B cell (primary cell): Measurements from ENCODE around the gene TMEM119. TPM values are rescaled to one million over a fixed set of nuclear protein-coding genes. Genes with fewer than 3 reads are reported as not detected.

Experiments used
- ATAC-seq: fragments of 200-7000 bp; cut with Tn5 transposase; one replicate; pipeline ENCODE4 v1.10.0; 2021; ENCODE audit warnings: low read depth, mild to moderate bottlenecking, moderate number of reproducible peaks, moderate library complexity
- CTCF ChIA-PET: fragments of 350-600 bp; sonication (Branson Sonifier 250); formaldehyde crosslinking; loops from one replicate; lab custom pipeline; 2021; ENCODE audit warnings: antibody characterized with exemption, inconsistent platforms; lab: Charles Lee
- POLR2A ChIA-PET: fragments of 350-600 bp; sonication (Branson Sonifier 250); formaldehyde crosslinking; loops from one replicate; lab custom pipeline; 2021; ENCODE audit warnings: antibody characterized with exemption; lab: Charles Lee
- DNase-seq: peaks from one replicate; pipeline ENCODE4 v3.0.0; 2013
- H2AFZ ChIP-seq: 2 replicates; pipeline ENCODE4 v1.6.1; 2012; ENCODE audit warnings: mild to moderate bottlenecking, low read depth, low read length; ENCODE audit not compliant: insufficient read depth, poor library complexity, severe bottlenecking
- H3K27ac ChIP-seq, 2 donors: 1 replicate in 1 of 2; 2 replicates in 1 of 2; pipeline ENCODE4 v1.5.1; 2012 to 2013; ENCODE audit warnings: low read length in 2 of 2, mild to moderate bottlenecking in 2 of 2, moderate library complexity in 1 of 2
- H3K27me3 ChIP-seq, 4 experiments: fragments of 200-600 bp in 1 of 4; sonication (generic) in 1 of 4; replicated peaks in 1 of 4; 1 replicate in 2 of 4; 2 replicates in 2 of 4; pipeline versions ENCODE4 v1.6.1 to v1.7.0; 2013 to 2016; ENCODE audit warnings: low read length in 3 of 4, mild to moderate bottlenecking in 2 of 4, mixed read lengths in 1 of 4, moderate library complexity in 1 of 4; ENCODE audit not compliant: insufficient read depth in 4 of 4, control insufficient read depth in 3 of 4; ENCODE audit errors: control extremely low read depth in 1 of 4
- H3K36me3 ChIP-seq, 2 experiments: replicated peaks in 1 of 2; 1 replicate in 1 of 2; 2 replicates in 1 of 2; pipeline versions ENCODE4 v1.6.1 to v1.7.1; 2013; ENCODE audit warnings: low read length in 1 of 2; ENCODE audit not compliant: insufficient read depth in 2 of 2, control insufficient read depth in 1 of 2; ENCODE audit errors: control extremely low read depth in 1 of 2, extremely low read depth in 1 of 2
- H3K4me1 ChIP-seq, 2 donors: fragments of 200-600 bp in 1 of 2; sonication (generic) in 1 of 2; 1 replicate in 1 of 2; 2 replicates in 1 of 2; pipeline versions ENCODE4 v1.5.1 to v1.6.1; 2013 to 2017; ENCODE audit warnings: low read length in 2 of 2; ENCODE audit not compliant: control insufficient read depth in 2 of 2, insufficient read depth in 2 of 2
- H3K4me2 ChIP-seq: replicated peaks from 2 replicates; pipeline ENCODE3; 2012; ENCODE audit warnings: mild to moderate bottlenecking, low read depth, low read length; ENCODE audit not compliant: poor library complexity, severe bottlenecking
- H3K4me3 ChIP-seq, 5 experiments: fragments of 200-600 bp in 1 of 5; sonication (generic) in 1 of 5; 1 replicate in 3 of 5; 2 replicates in 2 of 5; pipeline versions ENCODE4 v1.5.1 to v1.7.0; 2011 to 2016; ENCODE audit warnings: low read length in 4 of 5, mild to moderate bottlenecking in 4 of 5, low read depth in 2 of 5, control low read depth in 1 of 5, moderate library complexity in 1 of 5; ENCODE audit not compliant: insufficient read depth in 1 of 5; ENCODE audit errors: control extremely low read depth in 1 of 5, extremely low read depth in 1 of 5
- H3K79me2 ChIP-seq: fragments of 200-600 bp; sonication (generic); one replicate; pipeline ENCODE4 v1.6.0; 2016; ENCODE audit warnings: low read length; ENCODE audit not compliant: control insufficient read depth, insufficient read depth
- H3K9ac ChIP-seq: fragments of 200-600 bp; sonication (generic); 2 replicates; pipeline ENCODE4 v1.6.1; 2017; ENCODE audit warnings: mild to moderate bottlenecking, low read length, moderate library complexity
- H3K9me3 ChIP-seq, 3 donors: one replicate each; pipeline versions ENCODE4 v1.6.1 to v1.7.1; 2013; ENCODE audit warnings: low read length in 2 of 3; ENCODE audit not compliant: control insufficient read depth in 2 of 3, insufficient read depth in 1 of 3; ENCODE audit errors: control extremely low read depth in 1 of 3
- H4K20me1 ChIP-seq: 2 replicates; pipeline ENCODE4 v1.6.0; 2012; ENCODE audit warnings: mild to moderate bottlenecking, low read length; ENCODE audit not compliant: insufficient read depth, control insufficient read depth, poor library complexity, severe bottlenecking
- H3K27ac Mint-ChIP-seq: one replicate; pipeline ENCODE4 v1.8.0; 2021; ENCODE audit warnings: mixed read lengths
- H3K27me3 Mint-ChIP-seq: one replicate; pipeline ENCODE4 v1.8.0; 2021; ENCODE audit warnings: mixed read lengths
- H3K4me1 Mint-ChIP-seq: one replicate; pipeline ENCODE4 v1.8.0; 2021; ENCODE audit warnings: mixed read lengths
- H3K4me3 Mint-ChIP-seq: one replicate; pipeline ENCODE4 v1.8.0; 2021; ENCODE audit warnings: mixed read lengths
- H3K9me3 Mint-ChIP-seq: one replicate; pipeline ENCODE4 v1.8.0; 2022; ENCODE audit warnings: mixed read lengths; ENCODE audit not compliant: insufficient read depth
- EZH2 ChIP-seq: IDR thresholded peaks from 2 replicates; pipeline ENCODE4 v1.6.1; 2012; ENCODE audit warnings: borderline replicate concordance, low read depth, mild to moderate bottlenecking, moderate library complexity, low read length; ENCODE audit not compliant: insufficient read depth, poor library complexity, severe bottlenecking
- WGBS: methylation state at CpG from one replicate; pipeline ENCODE4 v1.1.5; 2013; ENCODE audit warnings: missing lambda C conversion rate; ENCODE audit not compliant: insufficient coverage; 5-methylcytosine and 5-hydroxymethylcytosine counted together
- intact Hi-C: fragments of 100-400 bp; cut with micrococcal nuclease; formaldehyde crosslinking; loops from one replicate; pipeline ENCODE4 v1.10.0; 2022
- polyA plus RNA-seq: library from polyadenylated mRNA; depleted of rRNA; stranded (reverse); fragments of >200 nt; gene quantifications from 2 replicates; pipeline ENCODE4 v1.2.3, GENCODE V29; 2012
- total RNA-seq, 2 donors: library from RNA; stranded (reverse); fragments of 120-200 nt in 1 of 2; gene quantifications; 1 replicate in 1 of 2; 2 replicates in 1 of 2; pipeline versions ENCODE4 v1.2.3 to v1.2.4, GENCODE V29; 2013 to 2022
- TF ChIP-seq, protein P1 (sequence below): fragments of 200-600 bp; IDR thresholded peaks from one replicate; pipeline ENCODE4 v1.8.0; 2022; ENCODE audit warnings: antibody characterized with exemption, mild to moderate bottlenecking

TMEM119 gene
- total and polyA plus RNA-seq, 2 donors (not counting 1 experiment from before 2014, with no cell fraction given): 0.25 TPM; not detected in 1

DNA sequence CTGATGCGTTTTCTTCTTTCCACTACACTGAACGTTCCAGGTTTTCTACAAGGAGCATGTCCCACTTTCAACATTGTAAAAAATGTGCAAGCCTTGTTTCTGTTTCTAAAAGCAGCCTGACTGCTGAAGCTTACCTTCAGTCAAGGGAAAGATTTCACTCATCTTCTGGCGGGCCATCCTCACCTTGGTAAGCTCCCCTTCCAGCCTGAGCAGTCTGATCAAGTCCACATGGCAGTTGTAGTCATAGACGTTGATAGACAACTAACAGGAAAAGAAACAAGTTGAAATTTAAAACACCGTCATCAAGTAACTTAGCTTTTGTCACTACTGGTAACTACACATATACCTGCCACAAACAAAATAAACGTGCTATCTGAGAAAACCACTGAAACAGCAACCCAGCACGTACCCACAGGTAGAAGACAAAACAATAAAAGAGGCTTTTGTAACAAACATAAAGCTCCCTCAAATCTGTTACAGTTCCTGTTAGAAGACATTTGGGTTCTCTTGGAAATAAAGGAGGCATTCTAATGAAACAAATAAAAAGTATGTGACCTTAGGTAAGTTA is 48.8 kb downstream of the TMEM119 start:
- no peak for ATAC-seq
- H3K9ac ChIP-seq: no peak overlapping the region
- H3K36me3 ChIP-seq: peaks cover 9 to 48% of the 10 kb centered on the region in 2 experiments
- no peak overlapping the region for H3K27ac Mint-ChIP-seq
- no peaks in the 10 kb centered on the region for H3K27me3 ChIP-seq
- ChIA-PET CTCF (interaction anchor here (0.6 to 1.7 kb wide), 4 partner anchors 70 to 503 kb away, joined by 3 to 9 read pairs (median 4); no protein-coding TSS in a partner anchor), POLR2A (no interaction called here)
- peaks cover 98% of the 10 kb centered on the region for H3K79me2 ChIP-seq
- H3K4me2 ChIP-seq: no peak overlapping the region
- no peaks in the 10 kb centered on the region for H3K9me3 Mint-ChIP-seq
- no peak overlapping the region for H3K4me3 Mint-ChIP-seq
- WGBS: 74% methylated on average over 5 of the region's 7 CpGs
- H3K4me1 ChIP-seq: peaks cover 0 to 10% of the 10 kb centered on the region in 2 donors
- intact Hi-C loops: no loop called here
- no peak overlapping the region for H2AFZ ChIP-seq
- TF ChIP-seq, protein P1, sequence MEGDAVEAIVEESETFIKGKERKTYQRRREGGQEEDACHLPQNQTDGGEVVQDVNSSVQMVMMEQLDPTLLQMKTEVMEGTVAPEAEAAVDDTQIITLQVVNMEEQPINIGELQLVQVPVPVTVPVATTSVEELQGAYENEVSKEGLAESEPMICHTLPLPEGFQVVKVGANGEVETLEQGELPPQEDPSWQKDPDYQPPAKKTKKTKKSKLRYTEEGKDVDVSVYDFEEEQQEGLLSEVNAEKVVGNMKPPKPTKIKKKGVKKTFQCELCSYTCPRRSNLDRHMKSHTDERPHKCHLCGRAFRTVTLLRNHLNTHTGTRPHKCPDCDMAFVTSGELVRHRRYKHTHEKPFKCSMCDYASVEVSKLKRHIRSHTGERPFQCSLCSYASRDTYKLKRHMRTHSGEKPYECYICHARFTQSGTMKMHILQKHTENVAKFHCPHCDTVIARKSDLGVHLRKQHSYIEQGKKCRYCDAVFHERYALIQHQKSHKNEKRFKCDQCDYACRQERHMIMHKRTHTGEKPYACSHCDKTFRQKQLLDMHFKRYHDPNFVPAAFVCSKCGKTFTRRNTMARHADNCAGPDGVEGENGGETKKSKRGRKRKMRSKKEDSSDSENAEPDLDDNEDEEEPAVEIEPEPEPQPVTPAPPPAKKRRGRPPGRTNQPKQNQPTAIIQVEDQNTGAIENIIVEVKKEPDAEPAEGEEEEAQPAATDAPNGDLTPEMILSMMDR: no peak
- TF ChIP-seq EZH2: no peak
- H4K20me1 ChIP-seq: peaks cover 43% of the 10 kb centered on the region
- H3K4me1 Mint-ChIP-seq: peaks cover 39% of the 10 kb centered on the region
- H3K9me3 ChIP-seq: no peaks in the 10 kb centered on the region
- no peak for DNase-seq
- H3K27me3 Mint-ChIP-seq: no peaks in the 10 kb centered on the region
- no peak overlapping the region for H3K27ac ChIP-seq
- no peak overlapping the region for H3K4me3 ChIP-seq

DNA sequence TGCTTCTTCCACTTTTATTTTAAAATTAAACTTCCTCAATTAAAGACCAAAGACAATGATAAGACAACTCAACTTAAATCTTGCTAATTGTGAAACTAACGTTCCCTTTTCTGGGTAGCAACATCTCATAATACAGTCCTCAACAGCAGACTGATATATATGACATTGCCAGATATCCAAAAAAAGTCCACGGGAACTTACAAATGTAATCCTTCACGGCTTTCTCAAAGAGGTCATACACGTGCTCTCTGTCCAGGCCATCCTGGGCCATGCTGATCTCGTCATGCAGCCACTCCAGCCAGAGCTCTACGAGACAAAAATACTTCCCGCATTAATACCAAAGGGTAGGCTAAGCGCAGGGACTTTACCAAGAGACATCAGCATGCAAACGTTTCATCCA is 50.2 kb downstream of the TMEM119 start:
- Histone ChIP-seq H3K4me2 (no peak overlapping the region), H3K4me3 (no peak overlapping the region), H3K36me3 (peaks cover 11 to 61% of the 10 kb centered on the region in 2 experiments), H3K4me1 (peaks cover 0 to 7% of the 10 kb centered on the region in 2 donors), H3K27ac (no peak overlapping the region), H4K20me1 (peaks cover 57% of the 10 kb centered on the region), H2AFZ (no peak overlapping the region), H3K9ac (no peak overlapping the region), H3K9me3 (no peaks in the 10 kb centered on the region), H3K79me2 (peaks cover 97% of the 10 kb centered on the region), H3K27me3 (no peaks in the 10 kb centered on the region)
- ChIA-PET CTCF (no interaction called here), POLR2A (no interaction called here)
- no peak overlapping the region for H3K27ac Mint-ChIP-seq
- DNase-seq: no peak
- WGBS: 85% methylated on average over 9 of the region's 9 CpGs
- intact Hi-C loops: no loop called here
- no peaks in the 10 kb centered on the region for H3K27me3 Mint-ChIP-seq
- ATAC-seq: no peak
- peaks cover 34% of the 10 kb centered on the region for H3K4me1 Mint-ChIP-seq
- no peaks in the 10 kb centered on the region for H3K9me3 Mint-ChIP-seq
- TF ChIP-seq, protein P1: no peak
- TF ChIP-seq EZH2: no peak
- no peak overlapping the region for H3K4me3 Mint-ChIP-seq
